Hippocampal formation (tissue), 2 donors: Measurements from ENCODE around the gene BOC.

Source experiments
- DNase-seq, 2 donors: peaks; one replicate each; lab custom pipeline; 2025; lab: John Stamatoyannopoulos, UW

Gene BOC

DNA sequence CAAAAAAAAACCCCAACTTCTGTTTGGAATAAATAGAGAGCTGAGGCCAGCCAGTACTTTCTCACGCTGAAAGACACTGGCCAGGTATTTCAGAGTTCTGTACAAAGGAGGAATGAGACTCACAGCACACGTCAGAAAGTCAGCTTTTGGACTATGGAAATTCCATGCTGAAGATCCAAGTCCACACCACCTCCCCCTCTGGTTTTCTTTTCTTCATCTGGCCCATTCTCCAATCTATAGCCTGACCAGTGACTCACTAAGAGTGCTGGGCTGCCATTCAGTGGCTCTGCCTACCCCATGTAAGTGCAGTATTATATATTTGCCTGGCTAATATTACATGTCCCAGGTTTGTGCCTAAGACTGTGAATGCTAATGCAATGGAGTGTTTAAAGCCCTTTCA lies 13.9 kb downstream of the BOC start:
- DNase-seq, result no peak

DNA sequence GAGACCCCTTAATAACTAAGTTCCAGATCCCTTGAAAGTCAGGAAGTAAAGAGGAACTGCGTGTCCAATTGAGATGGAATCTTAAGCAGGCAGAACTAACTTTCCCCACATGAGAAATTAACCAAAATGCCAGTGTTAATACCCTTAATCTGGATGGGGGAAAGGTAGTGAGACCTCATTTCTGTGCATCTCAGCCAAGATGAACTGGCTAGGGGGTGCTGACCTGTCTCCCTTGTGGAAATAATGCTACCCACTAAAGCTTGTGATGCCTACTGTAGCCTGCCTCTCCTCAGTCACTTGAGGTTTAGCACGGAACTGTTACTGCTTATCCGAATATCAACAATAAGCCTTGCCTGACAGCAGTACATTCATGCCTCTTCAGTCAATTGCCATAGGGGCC lies 15.1 kb downstream of the BOC start:
- DNase-seq, result no peak

DNA sequence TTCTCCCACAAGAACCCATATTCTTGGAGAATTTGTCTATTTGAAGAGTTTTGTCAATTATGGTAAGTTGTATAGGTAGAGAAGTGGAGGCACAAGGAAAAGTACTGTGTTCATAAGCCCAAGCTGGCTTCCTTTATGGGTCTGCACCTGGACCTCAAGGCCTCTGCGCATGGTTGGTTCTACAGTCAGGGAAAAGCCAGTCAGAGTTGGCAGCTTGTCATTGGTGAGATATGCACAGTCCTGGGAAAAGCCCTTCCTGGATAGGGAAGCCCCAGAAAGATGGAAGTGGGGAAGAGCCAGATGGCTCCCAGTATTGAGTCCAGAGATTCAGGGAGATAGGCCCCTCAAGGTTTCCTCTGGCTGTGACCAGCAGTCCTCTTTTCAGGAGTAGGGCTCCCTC lies 15.8 kb downstream of the BOC start:
- DNase-seq, result no peak

DNA sequence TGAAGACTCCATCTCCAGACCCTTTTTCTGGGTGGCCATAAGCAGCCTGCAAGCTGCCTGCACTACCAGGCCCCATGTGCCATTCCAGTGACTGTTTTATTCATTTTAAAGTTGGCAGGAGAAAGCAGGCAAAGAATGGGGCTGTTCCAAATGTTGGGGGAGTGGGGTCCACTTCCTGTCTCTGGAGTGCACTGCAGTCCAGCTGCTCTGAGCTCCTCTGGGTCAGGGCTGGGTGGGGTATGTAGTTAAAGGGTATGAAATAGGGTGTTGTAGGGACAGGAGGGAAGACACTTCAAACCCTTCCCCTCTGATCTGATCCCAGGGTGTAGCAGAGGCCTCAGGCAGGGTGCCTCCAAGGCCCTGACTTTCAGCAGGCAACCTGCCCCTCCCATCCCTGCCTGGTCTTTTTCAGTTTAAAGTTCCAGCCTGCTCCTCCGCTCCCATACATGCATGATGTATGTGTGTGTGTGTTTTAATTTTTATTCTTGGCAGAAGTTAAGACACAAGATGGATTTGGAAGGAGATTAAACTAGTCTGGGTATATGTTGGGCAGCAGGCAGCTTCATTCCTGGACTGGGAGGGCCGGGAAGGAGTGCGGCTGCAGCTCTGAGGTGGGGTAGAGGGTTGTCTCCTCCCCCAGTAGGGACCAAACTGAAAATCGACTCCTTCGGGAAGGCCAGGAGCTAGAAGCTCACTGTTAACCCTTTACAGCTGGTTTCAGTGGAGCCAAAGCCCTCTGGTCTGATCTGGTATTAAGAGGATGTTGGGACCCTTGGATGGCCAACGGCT lies 17.3 kb downstream of the BOC start:
- DNase-seq, result no peak

DNA sequence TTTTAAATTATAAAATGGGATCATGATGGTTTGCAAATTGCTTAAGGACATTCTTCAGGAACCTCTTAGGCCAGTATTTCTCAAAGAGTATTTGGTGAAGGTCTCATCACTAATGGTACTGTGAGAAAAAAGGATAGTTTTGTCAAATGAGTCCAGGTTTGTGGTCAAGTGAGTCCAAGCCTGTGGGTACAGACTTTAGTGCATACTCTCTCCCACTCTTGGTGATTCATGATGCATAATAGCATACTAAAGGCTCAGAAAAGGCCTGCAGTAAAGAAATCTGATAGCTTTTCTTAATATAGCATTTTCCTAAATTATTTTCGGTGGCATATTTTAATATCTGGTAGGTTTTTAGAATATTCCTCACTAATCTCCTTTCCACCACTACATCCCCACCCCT lies 20.0 kb downstream of the BOC start:
- DNase-seq, result no peak

DNA sequence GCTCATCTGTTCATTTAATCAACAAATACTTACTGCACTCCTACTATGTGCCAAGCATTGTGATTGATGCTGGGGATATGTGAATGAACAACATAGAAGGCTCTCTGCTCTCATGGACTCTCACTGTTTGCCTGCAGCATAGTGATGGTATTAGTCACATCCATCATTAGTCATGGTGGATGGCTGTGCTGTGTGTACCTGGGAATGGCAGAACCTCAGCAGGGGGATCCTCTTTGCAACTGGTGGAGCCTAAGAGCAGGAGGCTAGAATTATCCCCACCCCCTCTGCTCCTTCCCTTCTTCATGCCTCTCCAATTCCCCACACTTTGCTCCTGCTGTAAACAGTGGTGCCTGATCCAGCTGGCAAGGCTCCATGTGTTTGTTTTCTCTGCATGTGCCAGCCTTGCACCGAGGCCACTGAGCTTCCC lies 20.5 kb downstream of the BOC start:
- DNase-seq, result no peak

DNA sequence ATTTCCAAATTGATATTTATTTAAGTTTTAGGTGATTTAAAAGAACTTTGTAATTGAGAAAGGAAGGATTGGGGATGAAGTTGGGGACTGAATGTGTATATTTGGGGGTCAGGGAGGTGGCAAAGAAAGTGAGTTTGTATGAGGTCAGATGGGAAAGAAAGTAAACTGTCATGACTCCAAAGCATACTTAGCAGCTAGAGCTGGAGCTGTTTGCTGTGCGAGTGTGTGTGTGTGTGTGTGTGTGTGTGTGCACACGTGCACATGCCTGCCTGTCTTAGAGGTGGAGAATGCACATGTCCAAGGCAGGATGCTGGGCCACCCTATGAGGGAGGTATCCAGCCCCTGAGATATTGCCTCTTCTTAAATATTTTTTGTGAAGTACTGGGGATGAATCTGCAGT lies 21.0 kb downstream of the BOC start:
- DNase-seq, result no peak

DNA sequence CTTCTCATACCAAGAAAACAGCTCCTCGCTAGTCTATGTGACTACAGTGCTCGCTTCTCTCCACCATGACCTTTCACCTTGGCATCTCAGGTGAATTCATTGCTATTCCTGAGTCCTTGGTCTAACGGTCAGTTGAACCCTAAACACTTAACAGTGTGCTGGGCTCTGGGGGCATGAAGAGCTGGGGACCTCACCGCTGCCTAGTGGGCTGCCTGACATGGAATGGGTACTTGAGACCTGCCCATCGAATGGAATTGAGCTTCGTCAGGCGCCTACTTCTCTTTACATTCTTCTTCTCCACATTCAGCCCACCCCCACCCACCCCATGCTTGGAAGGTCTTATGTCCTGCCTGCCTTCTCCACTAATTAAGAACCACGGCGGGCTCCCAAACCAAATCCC lies 22.1 kb downstream of the BOC start:
- no peak for DNase-seq

DNA sequence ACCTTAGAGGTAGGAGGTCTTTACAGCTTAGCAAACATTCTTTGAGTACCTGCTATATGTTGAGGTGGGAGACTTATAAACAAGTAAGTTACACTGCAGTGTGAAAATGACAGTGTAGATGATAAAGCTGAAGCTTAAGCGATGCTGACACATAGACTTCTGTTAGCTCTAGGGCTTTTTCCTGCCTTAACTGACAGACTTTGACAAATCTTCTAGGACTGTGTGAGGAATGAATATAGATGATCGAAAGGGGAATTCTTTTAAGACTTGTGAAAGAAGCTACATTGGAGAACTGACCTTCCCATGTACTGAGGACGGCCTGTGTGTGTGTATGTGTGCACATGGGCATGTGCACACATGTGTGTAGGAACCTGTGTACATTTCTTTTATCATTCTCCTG lies 22.7 kb downstream of the BOC start:
- no peak for DNase-seq

DNA sequence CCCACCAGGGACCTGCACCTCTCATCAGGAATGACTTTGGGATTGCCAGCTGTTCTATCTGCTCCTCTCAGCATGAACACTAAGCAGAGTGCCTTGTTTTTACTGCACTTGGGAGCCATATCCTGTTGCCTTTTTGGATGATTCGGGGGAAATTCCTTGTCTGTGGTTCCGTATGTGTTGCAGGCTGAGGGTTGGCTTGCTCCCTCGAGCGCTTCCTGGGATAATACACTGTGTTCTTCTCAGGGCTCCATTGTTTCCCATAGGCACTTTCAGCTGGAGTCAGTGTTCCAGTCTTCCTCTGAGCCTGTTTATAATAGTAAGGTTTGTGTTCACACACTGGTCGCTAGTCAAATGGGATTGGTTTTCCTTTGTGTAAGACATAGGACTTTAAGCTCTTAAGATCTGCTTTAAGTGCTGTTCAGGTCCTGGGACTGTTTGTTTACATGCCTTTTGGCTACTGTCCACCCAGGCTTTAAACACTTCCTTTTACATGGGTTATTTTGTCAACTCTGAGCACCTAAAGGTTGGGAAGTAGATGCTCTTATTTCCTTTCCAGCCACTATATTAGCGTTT lies 23.4 kb downstream of the BOC start:
- no peak for DNase-seq

DNA sequence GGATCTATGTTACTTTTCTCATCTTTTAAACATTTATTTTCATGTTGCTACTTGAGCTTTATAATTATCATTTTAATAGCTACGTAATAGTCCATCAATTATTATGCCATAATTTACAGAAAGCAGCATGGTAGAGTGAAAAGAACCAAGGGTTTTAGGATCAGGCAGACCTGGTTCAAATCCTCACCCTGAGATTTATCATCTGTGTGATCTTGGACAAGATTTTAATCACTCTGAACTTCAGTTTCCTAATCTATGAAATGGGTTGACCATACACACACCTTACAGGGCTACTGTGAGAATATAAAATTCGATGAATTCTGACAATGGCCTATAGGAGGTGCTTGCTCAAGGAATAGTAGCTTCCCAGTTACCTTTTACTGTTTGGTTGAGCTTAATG lies 27.1 kb downstream of the BOC start:
- DNase-seq, result no peak

DNA sequence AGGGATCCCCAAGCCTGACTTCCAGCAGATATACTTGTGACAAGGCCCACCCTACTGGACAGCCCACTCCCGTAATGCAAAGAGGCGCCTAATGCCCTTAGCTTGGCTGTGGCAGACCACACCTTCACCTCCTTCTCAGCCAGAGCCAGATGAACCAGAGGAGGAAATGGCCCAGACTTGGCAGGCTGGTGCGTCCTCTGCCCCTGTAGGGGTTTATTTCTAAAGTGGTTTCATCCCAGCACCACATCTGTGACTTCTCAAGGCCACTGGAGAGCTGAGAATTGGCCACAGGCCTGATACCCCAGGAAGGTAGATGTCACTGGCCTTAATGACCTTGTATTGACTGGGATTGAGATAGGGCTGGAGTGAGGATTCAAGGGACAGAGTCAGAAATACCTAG lies 29.5 kb downstream of the BOC start:
- no peak for DNase-seq

DNA sequence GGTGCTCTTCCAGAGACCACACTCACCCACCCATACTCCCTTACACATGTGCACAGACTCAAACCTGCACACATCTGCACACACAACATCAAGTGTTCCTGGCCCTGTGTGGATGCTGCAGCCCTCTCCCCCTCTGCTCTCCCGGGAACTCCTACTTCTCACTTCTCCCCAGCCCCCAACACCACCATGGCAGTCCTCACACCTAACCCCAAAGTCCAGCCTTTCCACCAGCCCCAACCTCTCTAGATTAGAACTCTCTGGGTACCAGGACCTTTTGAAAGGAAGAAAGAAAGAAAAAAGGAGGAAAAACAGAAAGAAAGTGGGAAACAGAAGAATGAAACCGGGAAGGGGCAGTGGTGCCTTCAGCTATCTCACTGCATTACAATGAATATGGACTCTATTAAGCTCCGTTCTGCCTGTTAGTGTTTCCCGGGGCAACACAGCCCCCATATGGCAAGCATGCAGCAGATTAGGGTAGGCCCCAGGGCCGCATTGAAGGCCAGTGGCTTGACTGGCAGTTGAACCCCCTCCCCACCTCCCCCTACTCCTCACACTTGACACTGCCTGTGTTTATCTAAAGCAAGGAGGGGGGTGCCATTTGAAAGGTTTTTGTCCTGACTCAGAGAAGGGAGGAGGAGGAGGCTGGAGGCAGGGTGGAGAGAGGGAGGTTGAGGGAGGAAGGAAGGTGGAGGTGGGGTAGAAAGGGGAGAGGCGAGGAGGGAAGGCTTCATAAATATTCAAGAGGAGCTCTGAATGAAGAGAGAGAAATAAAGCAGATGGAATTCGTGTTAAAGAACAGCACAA lies 30.1 kb downstream of the BOC start:
- DNase-seq, result no peak

DNA sequence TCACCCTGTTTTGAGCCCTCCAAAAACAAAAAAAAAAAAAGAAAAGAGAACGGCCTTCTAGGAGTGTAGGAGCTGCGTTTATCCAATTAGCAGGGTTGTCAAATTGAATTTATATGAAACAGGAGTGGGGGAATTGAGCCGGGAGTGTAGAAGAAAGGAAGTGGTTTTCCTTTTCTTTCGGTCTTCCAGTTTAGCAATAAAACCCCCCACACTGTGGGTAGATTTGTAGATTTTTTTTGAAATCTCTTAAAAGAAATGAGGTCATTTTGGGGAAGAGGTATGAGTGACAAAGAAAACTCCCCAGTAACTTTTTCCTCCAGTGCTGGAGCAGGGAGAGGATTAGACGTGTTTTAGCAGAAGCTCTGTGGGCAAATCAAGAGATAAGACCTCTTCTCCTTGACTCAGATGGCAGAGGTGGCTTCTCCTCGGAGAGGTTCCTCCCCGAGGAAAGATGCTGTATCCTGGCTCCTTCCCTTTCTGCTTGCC lies 30.8 kb downstream of the BOC start:
- DNase-seq, result no peak

DNA sequence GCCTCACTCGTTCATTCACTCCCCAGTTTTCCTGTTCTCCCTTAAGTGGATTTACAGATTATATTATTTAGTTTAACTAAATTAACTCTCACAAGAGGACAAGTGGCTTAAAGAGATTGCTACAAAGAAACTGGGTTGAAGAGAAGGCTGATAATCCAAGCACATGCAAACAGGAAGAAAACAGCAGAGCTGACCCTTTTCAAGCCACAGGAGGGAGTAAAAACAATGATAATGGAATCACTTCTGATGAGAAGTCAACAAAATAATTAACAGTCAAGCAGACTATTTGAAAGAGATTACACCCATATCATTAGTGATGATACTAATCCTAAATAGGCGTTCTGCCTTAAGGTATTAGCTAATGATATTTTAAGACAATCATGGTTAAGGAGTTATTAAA lies 31.7 kb downstream of the BOC start:
- DNase-seq, result no peak

DNA sequence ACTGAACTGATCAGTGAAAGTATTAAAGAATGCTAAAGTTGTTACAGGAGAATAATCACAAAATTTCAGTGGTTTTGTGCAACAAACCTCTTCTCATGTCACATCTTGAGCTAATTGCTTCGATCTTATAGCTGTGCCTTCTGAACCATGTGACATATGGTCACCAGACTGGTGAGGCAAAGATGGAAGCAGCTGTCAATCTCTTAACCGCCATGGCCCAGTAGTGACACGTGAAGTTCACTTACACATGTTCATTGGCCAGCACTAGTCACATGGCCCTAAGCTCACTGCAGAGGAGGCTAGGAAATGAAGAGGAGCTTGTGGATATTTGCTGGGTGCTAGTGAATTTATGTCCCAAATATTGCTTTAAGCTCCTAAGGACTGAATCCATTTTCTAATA lies 32.5 kb downstream of the BOC start:
- no peak for DNase-seq

DNA sequence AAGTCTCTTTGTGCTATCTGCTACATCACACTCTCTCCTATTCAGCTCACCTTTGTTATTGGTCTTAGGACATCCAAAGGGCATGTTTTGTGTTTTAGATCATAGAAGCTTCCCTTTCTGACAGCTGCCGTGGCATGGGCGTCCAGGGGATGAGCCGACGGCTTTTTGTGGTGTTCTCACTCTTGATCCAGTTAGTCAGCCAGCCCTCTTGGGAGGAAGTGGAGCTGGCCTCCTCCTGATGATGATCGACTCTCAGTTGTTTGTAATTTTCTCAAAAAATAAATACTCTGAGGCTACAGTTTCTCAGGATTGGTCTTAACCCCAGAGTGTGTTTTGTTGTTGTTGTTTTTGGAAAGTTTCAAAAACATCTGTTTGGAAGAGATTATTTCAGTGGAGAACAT lies 34.4 kb downstream of the BOC start:
- no peak for DNase-seq

DNA sequence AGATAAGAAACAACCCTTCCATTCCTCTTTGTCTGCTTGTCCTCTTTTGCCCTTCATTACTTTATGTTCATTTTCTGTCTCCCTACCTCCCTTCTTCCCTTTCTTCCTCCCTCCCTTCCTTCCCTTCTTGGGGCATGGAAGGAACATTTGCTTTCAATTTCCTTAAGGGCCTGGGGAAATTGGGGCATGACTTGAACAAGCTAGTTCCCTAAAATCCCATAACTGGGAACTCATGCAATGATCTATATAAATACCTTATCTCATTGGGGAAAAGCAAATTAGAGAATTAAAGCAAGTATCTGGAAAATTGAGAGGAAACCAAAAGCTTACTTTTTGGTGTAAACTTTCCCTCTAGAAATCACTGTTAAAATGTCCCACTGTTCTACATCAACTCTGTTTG lies 35.7 kb downstream of the BOC start:
- DNase-seq, result no peak

DNA sequence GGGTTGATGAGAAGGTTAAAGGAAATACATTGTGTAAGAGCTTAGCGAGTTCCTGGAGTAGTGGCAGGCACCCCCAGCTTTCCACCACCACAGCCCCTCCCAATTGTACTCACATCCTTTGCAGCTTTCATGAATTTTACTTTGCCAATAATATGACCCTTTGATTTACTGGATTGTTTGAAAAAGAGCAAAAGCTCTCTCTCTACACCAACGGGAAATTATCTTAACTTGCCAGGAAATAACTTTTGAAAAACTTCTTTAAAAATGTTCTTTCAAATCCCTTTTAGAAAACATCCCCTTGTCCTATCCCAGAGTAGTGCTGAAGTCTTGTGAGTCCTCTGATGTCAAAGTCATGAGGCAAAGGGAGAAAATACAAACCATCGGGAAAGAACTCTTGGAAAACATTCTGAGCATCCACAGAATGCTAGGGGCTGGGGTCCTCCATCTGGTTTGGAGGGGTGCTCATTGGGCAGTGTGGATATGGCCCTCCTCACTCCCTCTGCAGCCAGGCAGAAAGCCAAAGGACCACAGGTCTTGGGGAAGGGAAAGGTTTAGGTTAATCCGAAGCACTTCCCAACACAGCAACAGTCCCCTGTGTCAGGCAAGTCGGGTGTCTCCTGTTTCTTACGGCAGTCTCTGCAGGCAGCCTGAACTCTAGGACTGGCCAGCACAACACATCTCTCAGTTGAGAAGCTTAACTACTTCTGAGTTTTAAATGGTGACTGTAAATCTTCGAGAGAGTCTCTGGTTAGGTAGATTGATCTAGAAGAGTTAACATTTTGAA lies 36.5 kb downstream of the BOC start:
- DNase-seq, result no peak

DNA sequence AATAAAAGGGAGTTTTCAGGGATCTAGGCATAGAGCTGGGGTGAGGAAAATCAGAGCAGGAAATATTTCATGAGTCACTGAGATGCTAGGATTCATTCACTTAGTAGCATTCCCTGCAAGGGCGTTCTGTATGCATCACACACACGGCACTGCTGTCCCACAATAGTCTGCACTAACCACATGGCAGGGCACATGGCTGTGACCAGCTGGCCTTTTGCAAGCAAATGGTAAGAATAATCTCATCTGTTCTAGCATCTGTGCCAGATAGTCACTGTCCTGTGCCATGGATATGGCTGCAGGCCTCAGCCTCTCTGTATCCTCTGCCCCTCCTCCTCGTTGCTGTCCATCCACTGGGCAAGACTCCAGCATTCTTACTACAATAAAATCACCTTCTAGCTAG lies 37.8 kb downstream of the BOC start:
- peak; percentile 25 to 39 for DNase-seq

DNA sequence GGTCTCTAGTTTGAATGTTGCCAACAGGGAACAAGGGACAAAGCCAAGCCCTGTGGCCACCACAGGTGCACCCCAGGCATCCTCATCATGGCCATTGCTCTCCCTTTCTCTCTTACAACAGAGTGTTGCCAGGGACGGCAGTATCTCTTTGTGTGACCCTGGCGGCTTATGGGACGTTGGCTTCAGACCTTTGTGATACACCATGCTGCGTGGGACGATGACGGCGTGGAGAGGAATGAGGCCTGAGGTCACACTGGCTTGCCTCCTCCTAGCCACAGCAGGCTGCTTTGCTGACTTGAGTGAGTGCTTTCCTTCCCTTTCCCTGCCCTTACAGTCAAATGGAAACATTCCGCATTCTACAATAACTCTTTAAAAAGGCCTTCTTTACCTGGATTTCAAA lies 38.2 kb downstream of the BOC start:
- no peak for DNase-seq

DNA sequence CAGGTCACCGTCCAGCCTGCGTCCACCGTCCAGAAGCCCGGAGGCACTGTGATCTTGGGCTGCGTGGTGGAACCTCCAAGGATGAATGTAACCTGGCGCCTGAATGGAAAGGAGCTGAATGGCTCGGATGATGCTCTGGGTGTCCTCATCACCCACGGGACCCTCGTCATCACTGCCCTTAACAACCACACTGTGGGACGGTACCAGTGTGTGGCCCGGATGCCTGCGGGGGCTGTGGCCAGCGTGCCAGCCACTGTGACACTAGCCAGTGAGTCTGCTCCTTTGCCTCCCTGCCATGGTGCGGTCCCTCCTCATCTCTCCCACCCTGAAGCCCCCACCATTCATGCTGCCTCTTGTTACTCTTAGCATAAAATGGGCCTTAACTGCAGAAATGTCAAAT lies 39.2 kb downstream of the BOC start:
- DNase-seq, result no peak
